Mammary microvascular endothelial cell (primary cell): ENCODE results near the gene NAA60. TPM values are rescaled to one million over a fixed set of nuclear protein-coding genes. Genes with fewer than 3 reads are reported as not detected.

Source experiments
- total RNA-seq: library from RNA; depleted of rRNA; stranded (reverse); fragments of >200 nt; gene quantifications from 2 replicates; pipeline ENCODE4 v1.2.3, GENCODE V29; 2015

The NAA60 gene
- total RNA-seq = 19.7 and 55.0 TPM in 2 replicates

DNA sequence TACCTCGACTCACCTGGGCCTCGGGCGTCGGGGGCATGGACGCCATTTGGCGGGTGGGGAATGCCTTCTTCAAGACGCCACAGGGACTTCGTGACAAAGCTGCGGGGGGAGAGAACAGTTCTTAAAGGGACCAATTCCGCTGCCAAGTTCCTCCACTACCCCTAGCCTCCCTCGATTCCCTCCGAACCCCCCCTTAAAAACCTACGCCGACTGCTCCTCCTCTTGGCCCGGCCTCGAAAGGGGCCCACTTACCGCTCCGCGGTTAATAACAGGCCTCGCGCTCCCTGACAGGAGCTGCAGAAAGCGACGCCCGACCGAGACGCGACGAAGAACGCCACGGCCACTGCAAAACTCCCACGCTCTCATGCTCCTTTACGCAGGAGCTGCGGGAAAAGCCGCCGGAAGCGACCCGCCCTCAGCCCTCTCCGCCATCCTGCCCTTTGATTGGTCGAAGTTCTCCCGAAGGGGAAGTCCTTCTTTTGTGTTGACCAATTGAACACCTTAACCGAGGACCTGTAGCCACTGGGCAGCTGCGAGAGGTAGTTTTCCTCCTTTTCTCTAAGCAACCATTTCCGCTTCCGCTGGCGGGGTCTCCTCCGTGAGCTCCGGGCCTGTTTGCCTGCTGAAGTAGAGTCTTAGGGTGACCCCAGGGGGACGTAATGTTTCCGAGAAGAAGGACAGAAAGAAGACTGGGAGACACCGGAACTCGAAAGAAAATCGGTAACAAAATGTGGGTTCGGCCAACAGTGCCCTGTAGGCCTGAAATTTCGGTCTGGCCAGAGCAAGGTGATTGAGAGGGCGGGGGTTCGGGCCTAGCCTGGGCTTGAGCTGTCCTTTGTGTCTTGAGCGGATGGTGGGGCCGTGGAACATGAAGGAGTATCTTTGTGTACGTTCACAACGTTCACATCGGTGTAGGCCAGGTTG, at the start of gene NAA60, which contains the start of gene ZNF597:
Gene NAA60, plus strand, starts transcription at position 573 of the 924 bp plus-strand sequence. CDS start 32,548 bp downstream, outside the sequence.
Gene ZNF597, minus strand, starts transcription at position 397 of the 924 bp plus-strand sequence. Its CDS starts 351 bp downstream, at position 46.

DNA sequence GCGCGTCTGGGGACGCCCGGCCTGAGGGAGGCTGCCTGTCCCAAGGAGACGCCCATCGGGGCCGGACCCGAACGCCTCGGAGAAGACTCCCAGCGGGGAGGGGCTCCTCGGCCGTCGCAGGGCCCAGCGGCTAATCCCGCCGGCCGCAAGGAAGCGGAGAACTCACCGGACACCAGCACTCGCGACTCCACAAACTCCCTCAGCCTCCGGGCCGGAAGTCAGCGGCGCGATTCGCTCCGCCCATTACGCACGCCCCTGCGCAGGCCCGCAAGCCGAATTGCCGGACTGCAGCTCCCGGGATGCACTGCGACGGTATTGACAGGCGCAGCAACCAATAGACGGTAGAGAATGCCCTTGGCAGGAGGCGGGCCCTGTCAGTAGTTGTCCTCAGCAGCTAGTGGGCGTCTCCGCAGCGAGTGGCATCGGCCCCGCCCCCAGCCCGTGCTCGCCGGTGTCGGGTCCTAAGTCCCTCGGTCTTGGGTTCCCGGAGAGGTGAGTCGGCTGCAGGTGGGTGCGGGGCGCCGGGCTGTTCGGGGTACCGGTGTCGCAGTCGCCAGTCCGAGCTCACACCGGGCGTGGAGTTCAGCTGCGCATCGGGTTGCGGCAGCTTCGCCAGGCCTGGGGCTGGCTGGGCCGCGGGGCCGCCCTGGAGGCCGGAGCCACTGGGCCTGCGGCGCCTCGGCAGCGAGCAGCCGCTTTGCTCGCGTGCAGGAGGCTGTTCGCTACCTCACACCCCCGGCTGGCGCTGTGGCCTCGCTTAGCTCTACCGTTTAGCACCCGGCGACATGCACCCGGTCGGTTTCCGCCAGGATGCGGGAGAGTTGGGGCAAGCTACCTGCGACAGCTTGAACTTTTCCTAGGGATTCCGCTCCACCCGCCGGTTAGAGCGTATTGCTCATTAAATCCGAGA, 42.4 kb upstream of the NAA60 start, which contains the start of the genes ZNF174 and ZSCAN32:
Gene ZNF174, plus strand, starts transcription at position 437 of the 910 bp plus-strand sequence. CDS start 790 bp downstream, outside the sequence.
Gene ZSCAN32, minus strand, starts transcription at position 226 of the 910 bp plus-strand sequence. CDS start 3,447 bp downstream, outside the sequence.

DNA sequence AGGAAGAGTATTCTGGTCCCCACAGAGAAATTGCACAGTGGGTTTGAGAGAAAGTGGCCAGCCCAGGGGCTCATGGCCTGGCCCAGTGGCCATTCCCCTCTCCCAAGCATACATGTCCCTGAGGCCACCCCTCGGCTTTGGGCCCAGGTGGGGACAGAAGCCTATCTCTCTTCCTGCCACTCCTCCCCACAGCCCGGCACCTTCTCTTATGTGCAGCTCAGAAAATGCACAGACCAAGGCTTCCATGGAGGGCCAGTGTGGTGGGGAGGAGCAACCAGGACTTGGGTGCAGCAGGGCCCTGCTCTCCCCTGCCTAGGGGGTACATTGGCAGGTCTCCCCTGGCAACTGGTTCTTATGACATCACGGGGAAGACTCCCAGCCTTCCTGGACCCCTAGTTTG, 51.7 kb downstream of the NAA60 start, which contains the start of gene C16orf90:
Gene C16orf90, minus strand, starts transcription at position 314 of the 400 bp plus-strand sequence. Its CDS starts 68 bp downstream, at position 246.

Other genes starting within 250 kb of the NAA60 start
- 5.8 and 6.4 TPM in 2 replicates for gene ZNF200, start 208.5 kb upstream of the NAA60 start, total RNA-seq
- gene MEFV, start 187.0 kb upstream of the NAA60 start, total RNA-seq = not detected in 2 replicates
- 23.6 and 27.9 TPM in 2 replicates for gene ZNF263, start 160.2 kb upstream of the NAA60 start, total RNA-seq
- gene TIGD7, start 138.2 kb upstream of the NAA60 start, total RNA-seq = 0.73 and 1.5 TPM in 2 replicates
- gene ZNF75A, start 138.2 kb upstream of the NAA60 start, total RNA-seq = 9.8 and 10.7 TPM in 2 replicates
- gene OR2C1, start 87.8 kb upstream of the NAA60 start, total RNA-seq = not detected in 2 replicates
- 6.1 and 6.9 TPM in 2 replicates for gene ZSCAN32, start 42.7 kb upstream of the NAA60 start, total RNA-seq
- 6.2 and 9.5 TPM in 2 replicates for gene ZNF174, start 42.5 kb upstream of the NAA60 start, total RNA-seq
- gene ZNF597, start 176 bp upstream of the NAA60 start, total RNA-seq = 1.3 and 1.5 TPM in 2 replicates
- not detected in 2 replicates for gene C16orf90, start 51.8 kb downstream of the NAA60 start, total RNA-seq
- gene CLUAP1, start 57.3 kb downstream of the NAA60 start, total RNA-seq = 7.6 and 8.7 TPM in 2 replicates
- 1.6 and 1.7 TPM in 2 replicates for gene NLRC3, start 133.7 kb downstream of the NAA60 start, total RNA-seq
- gene SLX4, start 167.9 kb downstream of the NAA60 start, total RNA-seq = 4.6 and 5.4 TPM in 2 replicates
- gene DNASE1, start 211.0 kb downstream of the NAA60 start, total RNA-seq = 5.9 and 6.9 TPM in 2 replicates